Stimulated activated CD4-positive, alpha-beta T cell treated with anti-CD3 and anti-CD28 coated beads, TNF-alpha, amount 100 ng/mL, for 24 hours (primary cell): ENCODE data around the gene ST6GAL1.

Experiments
- DNase-seq, 3 experiments: peaks; one replicate each; pipeline ENCODE4 v3.0.0-alpha.2; 2020; ENCODE audit warnings: low read depth in 3 of 3

The ST6GAL1 gene

GRCh38 chr3:186915806-186916796 lies 14.2 kb upstream of the ST6GAL1 start:
- DNase-seq = no peak

GRCh38 chr3:186917512-186918312 lies 12.6 kb upstream of the ST6GAL1 start:
- DNase-seq = no peak

- no peak for DNase-seq
These were observed 10.0 kb upstream of the ST6GAL1 start for GRCh38 chr3:186920301-186920700.

- DNase-seq = no peak
These were observed 9.5 kb upstream of the ST6GAL1 start for GRCh38 chr3:186920796-186921195.

- no peak for DNase-seq
These were observed 8.7 kb upstream of the ST6GAL1 start for GRCh38 chr3:186921578-186921977.

GRCh38 chr3:186922224-186922623 lies 8.1 kb upstream of the ST6GAL1 start:
- DNase-seq = no peak

- DNase-seq = no peak
These were observed 7.5 kb upstream of the ST6GAL1 start for GRCh38 chr3:186922790-186923189.

GRCh38 chr3:186923241-186923640 lies 7.1 kb upstream of the ST6GAL1 start:
- DNase-seq = no peak

- DNase-seq = no peak
These were observed 4.5 kb upstream of the ST6GAL1 start for GRCh38 chr3:186925826-186926225.

- DNase-seq = no peak
These were observed 1.1 kb upstream of the ST6GAL1 start for GRCh38 chr3:186929186-186929585.

- no peak for DNase-seq
These were observed 641 bp upstream of the ST6GAL1 start for GRCh38 chr3:186929685-186930084.

GRCh38 chr3:186930641-186931531 lies 560 bp downstream of the ST6GAL1 start:
- peak in 1 of 3 experiments; percentile 54 for DNase-seq

- DNase-seq = peak; percentile 49 to 79 (median 54)
These were observed 1.4 kb downstream of the ST6GAL1 start for GRCh38 chr3:186931532-186932280.

GRCh38 chr3:186932281-186933181 lies 2.2 kb downstream of the ST6GAL1 start:
- no peak for DNase-seq

- no peak for DNase-seq
These were observed 3.5 kb downstream of the ST6GAL1 start for GRCh38 chr3:186933816-186934215.

GRCh38 chr3:186935133-186935532 lies 4.8 kb downstream of the ST6GAL1 start:
- no peak for DNase-seq

GRCh38 chr3:186937017-186937875 lies 6.9 kb downstream of the ST6GAL1 start:
- no peak for DNase-seq

- DNase-seq = no peak
These were observed 8.4 kb downstream of the ST6GAL1 start for GRCh38 chr3:186938716-186939115.

- no peak for DNase-seq
These were observed 9.2 kb downstream of the ST6GAL1 start for GRCh38 chr3:186939536-186939935.
